Neuron (in vitro differentiated cells): ENCODE measurements around the gene ADCY5.

Experiments used
- H2AFZ ChIP-seq: one replicate; pipeline ENCODE4 v1.6.1; 2013; ENCODE audit warnings: low read depth, mild to moderate bottlenecking, inconsistent platforms, low read length, moderate library complexity
- H3K27me3 ChIP-seq: one replicate; pipeline ENCODE4 v1.6.1; 2013; ENCODE audit warnings: low read length; ENCODE audit not compliant: insufficient read depth
- H3K36me3 ChIP-seq: one replicate; pipeline ENCODE4 v1.6.1; 2013; ENCODE audit warnings: low read length; ENCODE audit not compliant: insufficient read depth
- H3K4me1 ChIP-seq: one replicate; pipeline ENCODE4 v1.6.1; 2013; ENCODE audit warnings: low read length; ENCODE audit not compliant: insufficient read depth
- H3K4me3 ChIP-seq: 2 replicates; pipeline ENCODE4 v1.5.1; 2013; ENCODE audit warnings: mild to moderate bottlenecking, low read length, moderate library complexity
- H3K9me3 ChIP-seq: one replicate; pipeline ENCODE4 v1.6.1; 2013; ENCODE audit warnings: low read length

The ADCY5 gene

GRCh38 chr3:123348471-123349200 is 100.3 kb downstream of the ADCY5 start:
- no peak overlapping the region for H2AFZ ChIP-seq
- no peaks in the 10 kb centered on the region for H3K9me3 ChIP-seq
- peaks cover 12% of the 10 kb centered on the region for H3K27me3 ChIP-seq
- peaks cover 14% of the 10 kb centered on the region for H3K4me1 ChIP-seq
- H3K36me3 ChIP-seq: no peaks in the 10 kb centered on the region
- H3K4me3 ChIP-seq: no peak overlapping the region

DNA sequence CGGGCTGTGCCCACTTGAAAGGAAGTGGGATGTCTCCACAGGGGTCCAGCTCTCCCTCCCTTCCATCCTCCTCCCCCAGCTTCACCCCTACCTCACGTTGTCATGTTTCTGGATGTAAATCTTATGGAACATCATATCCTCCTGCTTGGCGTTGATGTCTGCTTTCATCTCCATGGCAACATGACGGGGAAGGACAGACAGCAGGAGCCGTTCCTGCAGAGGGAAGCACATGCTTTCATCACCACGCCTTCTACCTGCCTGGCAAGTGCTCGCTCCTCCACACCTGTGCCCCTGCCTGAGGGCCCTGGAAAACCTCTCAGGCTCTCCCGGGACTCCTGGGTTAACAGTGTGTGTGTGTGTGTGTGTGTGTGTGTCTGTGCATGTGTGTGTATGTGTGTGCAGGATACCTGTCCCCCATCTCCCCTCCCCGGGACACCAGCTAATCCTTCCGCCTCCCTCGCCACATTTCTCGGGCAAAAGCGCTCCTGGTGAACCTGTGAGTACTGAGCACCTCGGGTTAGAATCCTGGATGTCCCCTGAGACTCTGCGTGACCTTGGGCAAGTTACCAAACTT is 101.1 kb downstream of the ADCY5 start:
- H3K4me3 ChIP-seq: no peak overlapping the region
- H3K4me1 ChIP-seq: peaks cover 16% of the 10 kb centered on the region
- peaks cover 12% of the 10 kb centered on the region for H3K27me3 ChIP-seq
- no peaks in the 10 kb centered on the region for H3K9me3 ChIP-seq
- H3K36me3 ChIP-seq: no peaks in the 10 kb centered on the region
- no peak overlapping the region for H2AFZ ChIP-seq

- H3K27me3 ChIP-seq: peaks cover 12% of the 10 kb centered on the region
Measured at GRCh38 chr3:123347205-123347604, 101.7 kb downstream of the ADCY5 start.

GRCh38 chr3:123346021-123346420 is 102.9 kb downstream of the ADCY5 start:
- Histone ChIP-seq H3K36me3 (no peaks in the 10 kb centered on the region), H3K4me3 (no peak overlapping the region), H3K9me3 (no peaks in the 10 kb centered on the region), H3K4me1 (peaks cover 16% of the 10 kb centered on the region), H3K27me3 (peaks cover 12% of the 10 kb centered on the region), H2AFZ (no peak overlapping the region)

More at GRCh38 chr3:123347205-123347604, 101.7 kb downstream of the ADCY5 start:
- no peaks in the 10 kb centered on the region for H3K9me3 ChIP-seq
- H3K36me3 ChIP-seq: no peaks in the 10 kb centered on the region
- no peak overlapping the region for H3K4me3 ChIP-seq
- peaks cover 16% of the 10 kb centered on the region for H3K4me1 ChIP-seq
- H2AFZ ChIP-seq: no peak overlapping the region

DNA sequence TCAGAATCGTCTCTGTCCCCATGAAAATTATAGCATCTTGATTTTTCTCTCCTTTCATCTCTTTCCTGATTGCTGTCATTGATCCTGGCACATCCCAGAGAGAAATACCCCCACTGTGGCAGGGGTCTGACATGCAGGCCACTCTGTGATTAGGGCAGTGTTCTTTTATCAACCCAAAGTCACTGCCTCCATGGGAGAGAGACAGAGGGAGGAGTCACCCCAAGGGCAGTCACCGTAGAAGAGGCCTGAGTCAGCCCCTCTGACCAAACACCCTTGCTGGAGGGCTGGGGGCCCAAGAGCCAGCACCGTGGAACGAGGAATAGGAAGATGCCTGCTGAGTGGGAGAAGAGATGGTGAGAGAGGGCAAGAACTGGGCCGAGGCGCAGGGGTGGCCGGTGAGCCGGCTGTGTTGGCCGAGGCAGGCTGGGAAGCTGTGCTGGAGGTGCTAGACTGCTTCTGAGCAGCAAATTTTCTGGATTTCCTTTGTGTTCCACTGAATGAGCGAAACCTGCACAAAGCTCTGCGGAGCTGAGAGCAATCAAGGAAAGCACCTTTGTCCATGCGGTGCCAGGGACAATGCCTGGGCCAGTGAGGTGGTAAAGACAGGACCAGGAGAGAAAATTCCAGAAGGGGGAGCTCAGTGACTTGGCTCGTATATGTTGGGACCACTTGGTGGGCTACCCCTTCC is 103.8 kb downstream of the ADCY5 start:
- peak overlapping the region; percentile 2 for H2AFZ ChIP-seq
- H3K27me3 ChIP-seq: peaks cover 10% of the 10 kb centered on the region
- no peaks in the 10 kb centered on the region for H3K9me3 ChIP-seq
- no peak overlapping the region for H3K4me3 ChIP-seq
- no peaks in the 10 kb centered on the region for H3K36me3 ChIP-seq
- H3K4me1 ChIP-seq: peaks cover 16% of the 10 kb centered on the region

DNA sequence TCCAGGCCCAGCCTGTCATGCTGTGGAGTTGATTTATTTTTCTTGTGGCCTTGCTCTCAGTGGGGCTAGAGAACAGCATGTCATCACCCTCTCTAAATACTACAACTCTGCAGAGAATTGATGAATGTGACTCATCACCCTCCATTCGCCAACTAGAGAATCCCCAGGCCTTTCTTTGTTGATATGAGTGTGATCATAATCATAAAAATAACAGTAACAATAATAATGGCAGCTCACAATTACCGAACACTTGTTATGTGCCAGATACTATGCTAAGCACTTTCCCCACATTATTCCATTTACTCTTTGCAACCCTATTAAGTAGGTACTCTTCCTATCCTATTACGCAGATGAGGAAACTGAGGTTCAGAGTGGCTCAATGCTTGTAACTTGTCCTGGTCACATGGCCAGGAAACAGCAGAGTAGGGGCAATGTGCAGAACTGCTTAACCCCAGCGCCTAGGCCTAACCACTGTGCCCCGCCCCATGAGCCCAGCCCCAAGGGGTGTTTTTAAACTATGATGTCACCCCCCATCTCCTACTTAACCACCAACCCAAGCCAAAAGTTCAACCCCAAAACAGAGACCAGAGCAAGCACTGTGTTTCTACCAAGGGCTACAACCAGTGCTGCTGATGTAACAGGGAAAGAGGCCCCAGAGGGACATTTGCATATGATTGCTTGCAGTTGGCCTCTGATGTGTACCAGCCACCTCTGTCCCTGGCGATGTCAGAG is 104.5 kb downstream of the ADCY5 start:
- Histone ChIP-seq H3K4me3 (no peak overlapping the region), H3K36me3 (no peaks in the 10 kb centered on the region), H3K27me3 (peaks cover 4% of the 10 kb centered on the region), H3K9me3 (no peaks in the 10 kb centered on the region), H3K4me1 (peaks cover 16% of the 10 kb centered on the region), H2AFZ (peak overlapping the region; percentile 2)

- peaks cover 16% of the 10 kb centered on the region for H3K4me1 ChIP-seq
- no peaks in the 10 kb centered on the region for H3K9me3 ChIP-seq
- no peaks in the 10 kb centered on the region for H3K27me3 ChIP-seq
- H3K36me3 ChIP-seq: no peaks in the 10 kb centered on the region
- H3K4me3 ChIP-seq: no peak overlapping the region
- no peak overlapping the region for H2AFZ ChIP-seq
Measured at GRCh38 chr3:123343296-123344174, 105.4 kb downstream of the ADCY5 start.

GRCh38 chr3:123342631-123343080 is 106.2 kb downstream of the ADCY5 start:
- Histone ChIP-seq H2AFZ (no peak overlapping the region), H3K4me3 (no peak overlapping the region), H3K4me1 (peaks cover 16% of the 10 kb centered on the region), H3K36me3 (no peaks in the 10 kb centered on the region), H3K9me3 (no peaks in the 10 kb centered on the region), H3K27me3 (no peaks in the 10 kb centered on the region)

- peaks cover 16% of the 10 kb centered on the region for H3K4me1 ChIP-seq
- no peaks in the 10 kb centered on the region for H3K27me3 ChIP-seq
- H2AFZ ChIP-seq: no peak overlapping the region
- H3K4me3 ChIP-seq: no peak overlapping the region
- H3K36me3 ChIP-seq: no peaks in the 10 kb centered on the region
- H3K9me3 ChIP-seq: peaks cover 3% of the 10 kb centered on the region
Measured at GRCh38 chr3:123341871-123342630, 106.8 kb downstream of the ADCY5 start.

- no peaks in the 10 kb centered on the region for H3K36me3 ChIP-seq
- H3K4me1 ChIP-seq: peaks cover 16% of the 10 kb centered on the region
- no peak overlapping the region for H2AFZ ChIP-seq
- H3K4me3 ChIP-seq: no peak overlapping the region
- peaks cover 3% of the 10 kb centered on the region for H3K9me3 ChIP-seq
- H3K27me3 ChIP-seq: no peaks in the 10 kb centered on the region
Measured at GRCh38 chr3:123340336-123340735, 108.6 kb downstream of the ADCY5 start.

DNA sequence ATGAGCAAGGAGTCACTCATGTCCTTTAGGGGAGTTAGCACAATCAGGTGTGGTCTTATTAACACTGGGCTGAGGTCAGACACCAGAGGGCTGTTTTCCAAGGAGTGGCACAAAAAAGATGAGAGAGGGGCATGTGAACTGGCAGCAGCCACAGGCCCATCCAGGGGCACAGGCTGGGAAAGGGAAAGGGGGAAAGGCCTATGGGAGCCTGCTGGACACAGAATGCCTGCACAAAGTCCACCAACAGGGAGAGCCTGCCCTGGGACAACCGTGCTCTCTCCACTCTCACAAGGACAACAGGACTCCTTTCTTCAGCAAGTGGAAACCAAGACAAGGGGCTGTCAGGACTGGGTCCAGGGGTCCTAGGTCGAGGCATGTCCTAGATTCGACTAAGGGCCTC is 109.6 kb downstream of the ADCY5 start:
- H2AFZ ChIP-seq: no peak overlapping the region
- H3K4me3 ChIP-seq: no peak overlapping the region
- H3K9me3 ChIP-seq: peaks cover 3% of the 10 kb centered on the region
- H3K36me3 ChIP-seq: no peaks in the 10 kb centered on the region
- H3K27me3 ChIP-seq: no peaks in the 10 kb centered on the region
- H3K4me1 ChIP-seq: peaks cover 6% of the 10 kb centered on the region

DNA sequence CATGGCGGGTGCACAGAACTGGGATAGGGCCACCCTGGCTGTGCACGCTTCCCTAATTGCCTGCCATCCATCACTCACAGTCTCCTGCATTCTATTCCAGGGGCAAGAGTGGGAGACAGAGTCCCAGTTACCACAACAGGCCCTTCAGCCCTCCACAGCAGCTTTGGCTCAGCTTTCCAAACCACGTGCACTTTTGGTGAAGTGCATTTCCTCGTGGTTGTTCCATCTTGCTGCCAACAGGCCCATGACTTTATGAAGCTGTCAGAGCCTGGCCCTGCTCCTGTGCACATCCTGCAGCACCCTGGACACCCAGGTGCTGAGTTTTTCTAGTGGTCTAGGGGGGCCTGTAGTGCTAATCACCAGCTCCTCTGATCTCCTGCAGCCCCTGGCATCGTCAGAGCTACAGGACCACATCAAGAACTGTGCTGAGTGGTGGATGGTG is 110.2 kb downstream of the ADCY5 start:
- Histone ChIP-seq H3K4me3 (no peak overlapping the region), H2AFZ (no peak overlapping the region), H3K4me1 (peaks cover 2% of the 10 kb centered on the region), H3K27me3 (no peaks in the 10 kb centered on the region), H3K36me3 (no peaks in the 10 kb centered on the region), H3K9me3 (peaks cover 3% of the 10 kb centered on the region)
